Measurements from ENCODE around the gene USP13. TPM values are rescaled to one million over a fixed set of nuclear protein-coding genes. Genes with fewer than 3 reads are reported as not detected.
A peak's percentile ranks its signal among the peaks of the same experiment; 100 is the strongest.

The USP13 gene
- total RNA-seq, 1 experiment from 2014 or later, result 16.9 TPM

DNA sequence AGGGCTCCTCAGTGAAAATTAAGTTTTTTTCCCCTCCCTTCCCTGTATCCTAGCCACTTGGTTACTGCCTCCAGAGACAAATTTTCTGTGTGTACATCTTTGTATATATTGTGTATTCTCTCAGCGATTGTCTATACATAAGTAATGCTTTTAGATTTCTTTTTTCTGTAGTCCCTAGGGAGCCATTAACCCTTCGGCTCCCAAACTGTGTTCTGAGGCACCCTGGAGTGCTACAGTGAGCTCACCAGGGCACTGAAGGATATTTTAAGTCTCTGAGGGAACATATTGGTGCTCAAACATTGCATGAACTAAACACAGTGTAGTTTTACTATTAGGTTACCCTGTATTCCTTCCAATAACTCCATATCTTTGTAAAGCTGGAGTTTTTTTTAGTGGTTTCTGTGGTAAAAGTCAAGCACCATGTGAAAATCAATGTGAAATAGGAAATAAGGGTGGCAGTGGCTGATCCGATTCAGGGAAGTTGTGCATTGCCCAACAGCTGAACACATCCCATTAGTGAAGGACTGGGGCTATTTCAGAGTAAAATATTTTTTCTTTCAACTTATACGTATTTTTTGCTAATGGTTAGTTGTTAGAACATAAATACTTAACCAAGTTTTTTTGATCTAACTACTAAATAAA lies 43.0 kb downstream of the USP13 start:
- no peak for DNase-seq (ENCODE audit: low spot score)

DNA sequence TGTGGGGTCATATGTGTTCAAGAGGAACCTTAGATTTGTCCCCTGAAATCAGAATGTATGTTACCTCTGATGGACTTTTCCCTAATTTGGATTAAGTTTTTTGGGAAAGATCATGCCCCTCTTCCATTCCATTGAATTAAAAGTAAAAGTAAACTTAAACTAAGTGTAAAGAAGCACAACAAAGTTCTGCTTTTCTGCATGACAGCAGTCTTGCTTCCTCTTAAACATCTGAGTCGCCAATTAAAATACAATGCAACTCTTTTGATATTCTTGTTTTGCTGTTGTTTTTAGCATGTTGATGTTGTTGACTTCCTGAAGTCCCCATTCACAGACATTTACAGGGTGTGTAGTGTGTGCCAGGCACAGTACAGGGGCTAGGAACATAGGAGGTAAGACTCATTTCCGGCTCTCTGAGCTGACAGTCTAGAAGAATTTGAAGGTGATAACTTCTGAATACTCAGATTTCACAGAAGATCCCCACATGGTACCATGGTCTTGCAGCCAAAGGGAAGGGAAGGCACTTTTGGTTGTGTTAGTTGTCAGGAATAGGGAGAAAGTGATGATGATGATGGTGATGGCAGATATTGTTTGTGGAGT lies 45.0 kb downstream of the USP13 start:
- DNase-seq (ENCODE audit: low spot score), result no peak

DNA sequence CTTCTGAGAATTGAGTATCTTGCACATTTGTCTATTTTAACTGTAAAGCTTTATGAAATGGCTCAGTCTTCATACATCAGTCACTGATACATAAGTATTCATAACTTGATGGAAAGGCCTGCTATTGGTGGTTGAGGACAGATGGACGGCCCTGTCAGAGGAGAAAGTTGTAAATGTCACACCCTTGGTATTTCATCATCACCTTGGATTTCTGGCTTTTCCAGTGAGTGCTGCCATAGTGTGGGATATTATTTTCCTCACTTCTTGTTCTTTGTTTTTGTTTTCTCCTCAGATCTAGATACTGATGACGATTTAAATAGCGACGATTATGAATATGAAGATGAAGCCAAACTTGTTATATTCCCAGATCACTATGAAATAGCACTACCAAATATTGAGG lies 47.9 kb downstream of the USP13 start:
- no peak for DNase-seq (ENCODE audit: low spot score)

DNA sequence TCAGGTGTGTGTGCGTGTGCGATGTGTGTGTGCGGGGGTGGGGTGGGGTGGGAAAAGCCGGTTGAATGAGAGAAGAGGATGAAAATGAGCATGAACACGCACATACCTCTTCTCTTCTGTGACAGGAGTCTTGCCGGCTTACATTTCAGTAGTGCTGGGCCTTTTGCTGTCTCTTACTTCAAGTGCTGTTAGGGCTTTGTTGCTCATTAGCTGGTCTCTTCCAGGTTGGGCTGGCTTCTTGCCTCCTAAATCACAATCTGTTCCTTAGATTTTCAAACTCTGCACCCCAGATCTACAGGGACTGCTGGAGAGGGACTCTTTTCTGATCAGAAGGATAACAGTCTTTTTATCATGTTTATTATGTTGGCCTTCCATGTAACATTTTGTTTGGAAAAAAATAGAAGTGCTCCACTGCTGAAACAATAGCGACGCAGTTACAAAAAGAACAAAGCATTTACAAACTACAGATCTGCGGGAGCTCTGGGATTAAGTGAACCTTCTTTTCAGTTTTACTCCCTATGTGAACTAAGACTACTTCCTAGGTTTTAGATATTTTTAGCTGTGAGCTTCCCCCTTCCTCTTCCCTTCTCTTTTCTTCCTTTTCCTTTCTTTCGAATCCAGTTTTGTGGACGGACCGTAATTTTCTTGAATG lies 48.5 kb downstream of the USP13 start:
- no peak for DNase-seq (ENCODE audit: low spot score)

DNA sequence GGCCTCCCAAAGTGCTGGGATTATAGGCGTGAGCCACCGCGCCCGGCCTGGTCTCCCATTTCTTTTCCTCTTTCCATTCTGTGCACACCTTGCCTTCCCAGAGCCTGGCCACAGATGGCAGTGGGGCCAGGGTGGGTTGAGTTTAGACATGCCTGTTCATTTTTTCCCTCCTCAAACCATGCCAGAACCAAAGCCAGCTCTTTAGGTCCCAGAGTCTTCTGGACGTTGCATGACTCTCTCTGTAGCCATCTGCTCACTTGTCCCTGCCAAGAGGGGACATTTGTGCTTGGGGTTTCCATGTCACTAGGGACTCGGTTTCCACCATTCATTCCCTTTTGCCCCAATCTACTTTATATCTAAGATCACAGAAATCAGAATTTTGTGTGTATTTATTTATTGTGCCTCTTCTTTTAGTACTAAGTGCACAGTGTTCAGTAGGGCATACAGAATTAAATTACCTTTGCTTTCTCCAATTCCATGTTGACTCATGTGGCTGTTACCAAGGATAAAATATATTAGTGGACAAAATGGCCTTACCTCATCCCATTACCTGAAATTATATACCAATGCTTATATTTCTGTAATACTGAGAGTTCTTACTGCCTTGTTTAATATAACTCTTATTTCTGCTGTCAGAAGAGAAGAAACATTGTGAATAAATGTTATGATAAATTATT lies 49.6 kb downstream of the USP13 start:
- no peak for DNase-seq (ENCODE audit: low spot score)

DNA sequence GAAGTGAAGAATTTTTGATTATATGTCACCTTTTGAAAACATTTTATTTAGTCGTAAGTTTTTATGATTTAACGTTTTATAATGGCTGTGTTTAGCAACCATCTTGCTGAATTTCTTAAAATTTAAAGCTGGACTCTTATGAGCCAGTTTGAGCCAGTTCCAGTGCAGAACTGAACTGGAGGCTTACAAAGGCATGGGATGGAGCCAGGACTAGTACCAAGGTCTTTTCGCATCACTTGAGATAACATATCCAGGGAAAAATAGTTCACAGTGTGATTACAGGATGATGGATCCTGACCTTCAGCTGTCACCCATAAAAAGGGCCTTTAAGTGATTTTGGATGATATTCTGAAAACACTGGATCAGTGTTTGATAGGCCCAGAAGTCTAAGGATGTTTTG lies 51.0 kb downstream of the USP13 start:
- no peak for DNase-seq (ENCODE audit: low spot score)

DNA sequence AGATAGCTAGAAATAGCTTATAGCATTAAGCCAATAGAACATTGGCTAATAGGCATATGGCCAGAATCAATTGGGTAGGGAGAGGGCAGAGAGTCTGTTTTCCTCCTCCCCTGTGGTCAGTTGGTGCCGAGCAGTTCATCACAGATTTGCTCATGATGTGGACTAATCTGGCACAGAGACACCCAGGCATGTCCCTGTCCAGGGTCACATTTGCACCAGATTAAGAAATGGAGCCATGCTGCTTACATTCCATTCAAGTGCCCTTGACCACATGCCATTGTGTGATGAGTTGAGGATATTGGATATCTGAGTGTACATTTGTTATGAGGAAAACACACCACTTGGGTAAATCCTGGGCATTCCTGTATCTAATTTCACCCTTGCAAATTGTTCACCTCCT lies 53.4 kb downstream of the USP13 start:
- no peak for DNase-seq (ENCODE audit: low spot score)

DNA sequence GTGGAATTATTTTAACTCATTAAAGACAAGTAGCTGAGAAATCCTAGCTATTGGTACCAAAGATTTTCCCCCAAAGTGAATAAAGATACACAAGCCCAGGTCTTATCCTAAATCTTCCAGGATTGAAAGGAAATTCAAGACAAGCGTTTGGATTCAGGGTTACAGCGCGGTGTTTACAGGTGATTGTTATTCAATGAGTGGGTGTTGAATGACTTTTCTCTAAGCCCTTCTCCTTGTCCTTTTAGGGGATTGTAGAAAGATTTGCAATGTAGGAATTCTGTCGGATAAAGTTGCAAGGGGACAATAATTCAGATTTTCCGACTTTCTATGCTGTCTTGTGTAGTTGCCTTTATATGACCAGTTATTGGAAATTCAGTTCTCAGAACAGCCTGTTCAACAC lies 57.2 kb downstream of the USP13 start:
- DNase-seq (ENCODE audit: low spot score), result no peak

DNA sequence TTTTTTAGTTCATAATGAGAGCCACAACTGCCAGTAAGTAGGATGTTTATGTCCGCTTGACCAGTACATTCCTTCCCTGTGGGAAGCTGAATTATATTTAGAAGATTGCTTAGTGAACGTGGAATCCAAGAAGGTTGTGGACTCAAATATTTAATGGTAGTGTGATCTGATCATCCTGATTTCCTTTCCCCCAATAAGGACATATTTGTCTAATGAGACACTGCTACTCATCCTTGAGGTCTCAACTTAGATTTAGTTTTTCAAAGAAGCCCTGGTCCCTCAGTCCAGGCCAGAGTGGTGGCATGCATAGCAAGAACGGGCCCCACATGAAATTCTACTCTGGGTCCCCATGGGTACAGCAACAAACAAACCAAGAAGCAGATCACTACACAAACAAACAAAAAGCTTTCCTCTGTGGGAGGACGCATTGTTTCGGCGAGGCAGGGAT lies 60.8 kb downstream of the USP13 start:
- DNase-seq (ENCODE audit: low spot score), result peak; percentile 11

DNA sequence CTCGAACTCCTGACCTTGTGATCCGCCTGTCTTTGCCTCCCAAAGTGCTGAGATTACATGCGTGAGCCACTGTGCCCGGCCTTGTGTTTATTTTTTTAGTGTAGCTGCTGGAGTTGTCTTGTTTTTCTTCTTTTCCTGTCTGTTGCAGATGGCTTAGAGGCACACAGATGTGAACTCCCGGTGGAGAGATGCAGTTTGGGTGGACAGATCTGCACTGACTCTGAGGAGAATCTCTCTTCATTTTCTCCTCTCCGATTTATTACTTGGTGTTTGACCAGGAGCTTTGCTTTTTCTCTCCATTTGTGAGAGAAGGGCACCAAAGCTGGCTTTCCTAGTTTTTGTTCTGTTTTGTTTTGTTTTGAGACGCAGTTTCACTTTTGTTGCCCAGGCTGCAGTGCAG lies 62.7 kb downstream of the USP13 start:
- no peak for DNase-seq (ENCODE audit: low spot score)

DNA sequence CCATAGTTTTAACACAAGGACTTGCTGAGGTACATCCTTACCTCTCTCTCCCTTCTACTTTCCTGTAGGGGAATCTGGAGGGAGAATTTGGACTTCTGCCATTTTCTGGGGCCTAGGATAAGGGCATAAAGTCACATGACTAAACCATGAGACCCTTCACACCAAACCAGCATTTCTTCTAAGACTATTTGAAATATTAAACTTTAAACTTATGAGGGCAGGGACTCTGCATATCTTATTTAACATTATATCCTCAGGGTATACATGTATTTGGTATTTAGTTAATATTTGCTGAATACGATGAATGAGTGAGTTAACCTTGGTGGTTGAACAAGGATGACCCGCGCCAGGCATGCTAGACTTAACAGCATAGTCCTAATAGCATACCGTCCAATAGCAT lies 63.4 kb downstream of the USP13 start:
- no peak for DNase-seq (ENCODE audit: low spot score)

DNA sequence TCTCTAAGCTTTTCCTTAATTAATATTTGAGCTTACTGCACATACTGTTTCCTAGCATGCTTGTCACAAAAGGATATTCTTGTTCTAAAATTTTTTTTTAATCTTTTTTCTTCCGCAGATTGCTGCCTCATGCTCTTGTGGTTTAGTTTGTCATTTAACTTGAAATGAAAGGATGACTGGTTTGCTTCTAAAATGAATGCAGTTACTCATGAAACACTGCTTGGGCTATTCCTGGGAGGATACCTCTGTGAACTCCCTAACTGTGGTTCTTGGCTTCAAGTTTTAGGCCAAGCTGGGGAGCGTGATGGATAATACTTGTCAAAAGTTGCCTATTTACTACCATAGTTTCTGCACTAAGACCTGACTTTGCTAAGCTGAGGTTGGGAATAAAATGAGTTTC lies 64.0 kb downstream of the USP13 start:
- peak; percentile 36 for DNase-seq (ENCODE audit: low spot score)

DNA sequence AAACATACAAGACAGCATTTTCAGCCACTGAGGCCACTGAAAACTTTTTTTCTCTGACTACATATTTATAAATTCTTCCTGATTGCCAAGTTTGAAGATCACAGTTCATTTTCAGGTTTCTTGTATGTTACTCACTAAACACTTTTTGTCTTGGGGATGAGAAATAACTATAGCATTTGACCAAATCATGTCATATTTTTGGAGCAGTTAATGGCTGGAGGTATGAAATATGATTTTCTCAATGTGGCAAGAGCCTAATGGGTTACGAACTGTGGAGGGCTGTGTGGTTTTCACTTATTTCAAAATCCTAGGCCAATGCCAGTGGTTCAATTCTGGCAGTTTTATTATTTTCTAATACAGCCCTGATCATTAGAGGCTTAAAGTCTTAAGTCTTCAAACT lies 64.4 kb downstream of the USP13 start:
- no peak for DNase-seq (ENCODE audit: low spot score)

DNA sequence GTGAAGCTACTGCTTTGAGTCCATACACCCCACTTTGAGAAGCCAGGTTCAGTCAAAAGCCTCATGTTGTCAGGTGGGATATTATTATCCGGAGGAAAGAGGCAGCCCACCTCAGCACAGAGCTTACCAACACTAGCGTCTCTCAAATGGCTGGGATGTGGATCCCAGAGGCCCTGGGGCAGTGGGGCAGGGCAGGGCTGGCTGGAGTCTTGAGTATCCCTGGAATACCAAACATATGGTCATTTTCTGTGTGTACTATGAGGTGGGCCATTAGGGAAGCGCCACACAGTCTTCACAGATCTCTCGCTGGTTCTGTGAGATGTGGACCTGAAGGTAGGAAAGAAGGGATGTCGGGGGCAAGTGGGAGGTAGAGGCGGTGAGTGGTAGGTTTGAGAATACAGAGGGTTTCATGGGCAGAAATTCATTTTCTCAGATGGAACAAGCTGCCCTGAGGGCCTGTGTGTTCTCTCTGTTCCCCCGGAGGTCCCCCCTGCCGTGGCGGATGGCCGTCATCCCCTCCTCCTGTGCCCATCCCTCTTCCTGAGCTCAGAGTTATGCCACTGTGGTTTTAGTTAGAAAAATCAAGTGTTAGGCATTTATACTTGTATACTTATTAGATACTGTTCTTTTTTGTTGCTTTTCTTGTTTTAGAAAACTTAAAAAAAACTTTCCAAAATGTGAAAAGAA lies 66.4 kb downstream of the USP13 start:
- DNase-seq (ENCODE audit: low spot score), result no peak

DNA sequence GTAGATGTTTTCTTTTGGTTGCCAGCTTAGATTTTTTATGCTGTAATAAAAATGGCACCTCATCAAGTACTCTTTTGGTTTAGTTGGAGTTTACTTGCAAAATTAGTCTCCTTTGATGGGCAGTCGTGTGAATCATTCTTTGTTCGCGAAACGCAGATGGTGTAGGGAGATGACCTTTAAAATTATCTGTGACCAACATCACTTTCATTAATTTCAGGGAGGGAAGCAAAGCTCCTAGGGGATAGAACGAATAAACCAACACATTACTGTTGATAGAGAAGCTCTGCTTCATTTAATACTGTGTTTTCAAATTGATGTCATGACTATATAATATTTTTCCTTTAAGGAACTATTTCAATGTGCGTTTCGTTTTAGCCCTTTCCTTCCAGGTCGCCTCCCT lies 67.4 kb downstream of the USP13 start:
- DNase-seq (ENCODE audit: low spot score), result no peak

DNA sequence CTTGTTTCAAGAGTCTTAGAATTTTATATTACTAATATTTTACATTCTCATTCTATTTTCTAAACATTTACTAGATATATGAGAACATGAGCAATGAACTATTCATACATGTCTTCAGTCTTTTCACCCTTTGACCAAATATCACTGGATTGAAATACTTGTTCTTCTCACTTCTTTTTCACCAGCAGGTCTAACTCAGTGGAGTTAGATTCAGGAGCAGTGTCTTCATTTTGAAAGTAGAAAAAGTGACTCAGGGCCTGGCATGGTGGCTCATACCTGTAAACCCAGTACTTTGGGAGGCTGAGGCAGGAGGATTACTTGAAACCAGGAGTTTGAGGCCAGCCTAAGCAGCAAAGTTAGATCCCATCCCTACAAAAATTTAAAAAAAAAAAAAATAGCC lies 70.8 kb downstream of the USP13 start:
- DNase-seq (ENCODE audit: low spot score), result no peak

DNA sequence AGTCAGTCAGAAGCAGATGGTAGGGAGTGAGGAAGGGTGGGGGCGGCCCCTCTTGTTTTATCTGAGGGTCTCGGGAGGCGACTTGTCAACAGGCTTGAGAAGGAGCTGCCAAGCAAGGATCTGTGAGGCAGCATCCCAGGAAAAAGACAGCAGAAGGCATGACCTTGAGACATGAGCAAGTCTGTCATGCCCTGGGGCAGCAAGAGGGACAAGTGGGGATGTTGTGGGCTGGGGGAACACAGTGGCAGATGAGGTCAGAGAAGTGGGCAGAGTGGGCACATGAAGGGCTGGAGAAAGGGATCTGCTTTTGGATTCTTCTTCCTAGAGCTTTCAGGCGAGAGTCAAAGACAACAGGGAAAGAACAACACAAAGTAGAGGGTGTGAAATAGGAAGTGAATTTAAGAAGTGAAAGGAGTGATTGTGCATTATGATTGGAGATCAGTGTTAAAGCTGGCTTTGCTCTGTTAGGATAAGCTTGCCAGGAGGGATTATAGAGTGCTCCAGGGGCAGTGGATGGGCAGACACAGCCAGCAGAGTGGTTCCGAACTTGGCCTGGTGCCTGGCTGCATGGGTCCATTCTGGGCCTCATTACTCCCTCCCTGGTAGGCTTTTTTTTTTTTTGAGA lies 73.3 kb downstream of the USP13 start:
- no peak for DNase-seq (ENCODE audit: low spot score)

DNA sequence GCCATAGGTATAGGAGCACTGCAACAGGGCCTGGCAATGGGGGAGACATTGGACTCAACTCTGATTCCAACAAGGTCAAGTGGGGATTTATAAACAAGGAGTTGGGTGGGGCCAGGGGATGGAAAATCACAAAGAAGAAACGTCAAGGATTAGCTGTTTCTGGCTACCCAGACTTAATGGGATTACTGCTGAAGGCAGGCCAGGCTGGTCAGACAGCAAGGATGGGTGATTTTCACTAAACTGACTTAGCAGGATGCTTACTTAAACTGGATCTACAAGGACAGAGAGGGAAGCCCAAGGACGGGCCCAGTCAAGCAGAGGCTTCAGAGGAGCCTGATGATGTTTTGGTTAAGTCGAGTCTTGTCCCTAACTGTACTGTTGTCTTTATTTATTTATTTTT lies 76.2 kb downstream of the USP13 start:
- DNase-seq (ENCODE audit: low spot score), result no peak

DNA sequence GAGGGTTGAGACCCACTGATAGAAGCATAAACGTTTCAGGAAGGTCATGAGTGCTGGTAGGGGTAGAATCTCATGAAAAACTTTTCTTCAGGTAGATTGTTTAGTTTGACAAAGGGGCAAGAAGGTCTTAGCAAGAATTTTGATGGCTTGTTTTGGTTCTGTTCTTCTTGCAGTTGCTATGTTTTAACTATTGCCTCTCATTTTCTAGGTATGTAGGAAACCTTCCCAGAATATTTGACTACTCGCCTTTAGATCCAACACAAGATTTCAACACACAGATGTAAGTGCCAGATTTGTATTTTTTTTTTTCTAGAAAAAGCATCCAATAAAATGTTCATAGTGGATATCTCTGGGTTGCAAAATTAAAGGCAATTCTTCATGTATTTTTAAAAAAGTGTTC lies 77.1 kb downstream of the USP13 start:
- no peak for DNase-seq (ENCODE audit: low spot score)

DNA sequence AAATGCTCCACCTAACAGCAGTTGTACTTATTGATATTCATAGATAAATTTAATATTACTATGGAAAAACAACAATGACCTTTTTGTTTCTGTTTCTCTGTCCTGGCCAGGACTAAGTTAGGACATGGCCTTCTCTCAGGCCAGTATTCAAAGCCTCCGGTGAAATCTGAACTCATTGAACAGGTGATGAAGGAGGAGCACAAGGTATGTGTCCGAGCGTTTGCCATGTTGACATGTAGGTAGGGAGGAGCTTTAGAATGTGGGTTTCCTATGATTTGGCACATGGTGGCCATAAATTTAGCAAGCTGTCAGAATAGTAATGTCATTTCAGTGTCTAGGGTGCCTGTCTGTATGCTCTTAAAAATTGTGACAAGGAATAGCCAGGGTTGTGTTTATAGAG lies 77.7 kb downstream of the USP13 start:
- no peak for DNase-seq (ENCODE audit: low spot score)

DNA sequence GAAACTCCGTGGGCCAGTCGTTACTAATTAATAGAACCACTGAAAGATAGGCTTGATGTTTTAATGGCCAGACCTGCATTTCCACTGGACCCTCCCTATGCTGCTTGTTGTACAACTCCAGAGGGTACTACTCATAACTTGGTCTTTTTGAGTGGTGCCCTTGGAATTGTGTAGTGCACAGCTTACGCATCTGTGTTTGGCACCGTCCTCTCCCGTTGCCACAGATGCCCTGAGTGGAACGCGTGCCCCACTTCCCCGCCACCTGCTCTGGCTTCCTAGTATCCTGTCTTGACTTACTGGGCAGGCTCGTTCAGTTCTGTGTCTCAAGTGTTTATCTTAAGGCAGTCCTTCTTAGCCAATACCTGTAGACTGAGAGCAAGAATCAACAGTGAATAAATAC lies 78.7 kb downstream of the USP13 start:
- DNase-seq (ENCODE audit: low spot score), result no peak
